Fibroblast of skin of left biceps (primary cell): ENCODE measurements around the gene ZFAND2A.
"Not testable (repeated sequence)": the region's sequence is repeated elsewhere in the genome, so short reads cannot be mapped to it uniquely, and the experiment has no call there.

ENCODE experiments used
- DNase-seq, 2 experiments: peaks; one replicate each; pipeline ENCODE4 v3.0.0-alpha.2; 2013; ENCODE audit warnings: low read depth in 2 of 2

Gene ZFAND2A

DNA sequence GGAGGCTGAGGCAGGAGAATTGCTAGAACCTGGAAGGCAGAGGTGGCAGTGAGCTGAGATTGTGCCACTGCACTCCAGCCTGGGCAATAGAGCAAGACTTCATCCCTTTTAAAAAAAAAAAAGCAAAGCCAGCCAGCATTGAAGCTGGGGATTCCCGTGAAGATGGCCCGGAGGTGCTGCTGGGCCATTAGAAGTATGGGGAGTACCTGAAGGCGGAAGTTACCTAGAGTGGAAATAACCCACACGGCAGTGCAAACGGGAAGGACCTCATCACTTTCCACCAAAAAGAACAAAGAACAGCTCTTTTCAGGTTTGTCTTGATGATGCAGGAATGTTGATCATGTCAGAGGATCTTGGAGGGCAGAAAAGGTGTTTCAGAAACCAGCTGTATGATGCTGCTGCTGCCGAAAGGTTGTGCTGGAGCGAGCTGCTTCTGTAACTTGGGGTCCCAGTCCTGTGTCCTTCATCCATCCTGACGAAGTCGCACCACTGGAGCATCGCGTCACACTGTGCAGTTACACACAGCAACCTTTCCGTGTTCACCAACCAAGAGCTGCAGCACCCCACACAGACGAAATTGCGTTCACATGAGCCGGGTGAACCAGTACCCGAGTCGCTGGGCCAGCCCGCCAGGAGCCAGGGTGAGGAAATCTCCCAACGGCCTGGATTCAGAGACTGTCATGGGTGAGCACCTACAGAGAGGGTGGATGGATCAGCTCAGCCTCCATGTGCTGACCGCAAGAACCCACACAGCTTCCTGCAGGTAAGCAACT is 8.2 kb downstream of the ZFAND2A start:
- no peak for DNase-seq

- no peak for DNase-seq
Observed at GRCh38 chr7:1151156-1151555, 8.8 kb downstream of the ZFAND2A start.

GRCh38 chr7:1150400-1151002 is 9.5 kb downstream of the ZFAND2A start:
- DNase-seq: no peak

DNA sequence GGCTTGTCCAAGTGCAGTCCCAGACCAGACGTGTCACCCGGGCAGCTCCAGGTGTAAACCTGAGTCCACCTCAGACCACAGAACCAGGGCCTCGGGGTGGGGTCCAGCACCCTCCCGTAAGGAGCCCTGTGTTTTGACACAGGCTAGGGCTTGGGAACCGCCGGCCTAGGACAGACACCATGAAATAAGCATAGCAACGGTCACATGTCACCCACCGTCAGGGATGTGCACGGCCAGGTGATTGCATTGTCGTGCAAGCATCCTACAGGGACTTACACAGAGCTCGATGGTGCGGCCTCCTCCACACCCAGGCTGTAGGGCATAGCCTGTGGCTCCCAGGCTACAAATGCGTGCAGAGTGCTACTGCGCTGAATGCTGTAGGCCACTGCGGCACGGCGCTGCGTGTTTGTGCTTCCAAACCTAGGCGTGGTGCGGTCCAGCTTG is 10.6 kb downstream of the ZFAND2A start:
- no peak for DNase-seq

DNA sequence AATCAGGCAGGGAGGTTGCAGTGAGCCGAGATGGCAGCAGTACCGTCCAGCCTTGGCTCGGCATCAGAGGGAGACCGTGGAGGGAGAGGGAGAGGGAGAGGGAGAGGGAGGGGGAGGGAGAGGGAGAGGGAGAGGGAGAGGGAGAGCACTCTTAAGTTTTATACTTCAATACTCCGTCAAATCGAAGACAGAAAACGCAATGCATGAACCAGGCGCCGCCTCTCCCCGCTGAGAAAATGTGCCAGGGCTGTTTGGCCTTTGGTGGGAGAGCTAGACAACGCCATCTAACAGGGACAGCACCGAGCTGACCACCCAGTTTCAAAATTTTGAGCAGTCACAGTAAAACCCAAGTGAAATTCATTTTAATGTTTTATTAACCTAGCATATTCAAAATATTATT is 12.1 kb downstream of the ZFAND2A start:
- DNase-seq: not testable (repeated sequence)

GRCh38 chr7:1144269-1144771 is 15.7 kb downstream of the ZFAND2A start:
- no peak for DNase-seq

- not testable (repeated sequence) for DNase-seq
Observed at GRCh38 chr7:1143031-1143430, 17.0 kb downstream of the ZFAND2A start.

DNA sequence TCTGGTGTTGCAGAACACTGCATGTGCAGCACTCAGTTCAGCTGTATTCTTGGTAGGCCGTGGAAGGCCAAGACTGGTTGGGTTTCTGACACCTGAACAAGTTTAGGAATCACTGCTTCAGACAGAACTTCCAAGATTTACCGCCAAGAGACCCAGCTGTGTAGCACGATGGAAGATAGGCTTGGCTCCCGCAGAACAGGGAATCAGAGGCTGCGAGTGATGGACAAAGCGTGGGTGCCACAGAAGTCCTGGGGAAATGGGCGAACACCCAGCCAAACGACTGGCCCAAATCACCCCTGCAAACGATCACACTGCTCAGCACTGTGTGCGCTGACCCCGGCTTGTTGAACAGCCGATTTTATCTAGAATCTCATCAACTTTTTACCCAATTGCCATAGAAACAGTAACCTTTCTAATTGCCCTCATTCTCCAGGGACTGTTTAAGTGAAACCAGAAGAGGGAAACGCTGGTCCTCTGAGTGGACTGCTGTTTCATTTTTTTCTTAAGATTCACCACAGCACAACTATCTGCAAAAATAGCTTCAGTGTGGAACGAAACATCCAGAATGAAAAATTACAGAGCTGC is 17.9 kb downstream of the ZFAND2A start:
- no peak for DNase-seq

- no peak for DNase-seq
Observed at GRCh38 chr7:1141651-1142050, 18.3 kb downstream of the ZFAND2A start.

DNA sequence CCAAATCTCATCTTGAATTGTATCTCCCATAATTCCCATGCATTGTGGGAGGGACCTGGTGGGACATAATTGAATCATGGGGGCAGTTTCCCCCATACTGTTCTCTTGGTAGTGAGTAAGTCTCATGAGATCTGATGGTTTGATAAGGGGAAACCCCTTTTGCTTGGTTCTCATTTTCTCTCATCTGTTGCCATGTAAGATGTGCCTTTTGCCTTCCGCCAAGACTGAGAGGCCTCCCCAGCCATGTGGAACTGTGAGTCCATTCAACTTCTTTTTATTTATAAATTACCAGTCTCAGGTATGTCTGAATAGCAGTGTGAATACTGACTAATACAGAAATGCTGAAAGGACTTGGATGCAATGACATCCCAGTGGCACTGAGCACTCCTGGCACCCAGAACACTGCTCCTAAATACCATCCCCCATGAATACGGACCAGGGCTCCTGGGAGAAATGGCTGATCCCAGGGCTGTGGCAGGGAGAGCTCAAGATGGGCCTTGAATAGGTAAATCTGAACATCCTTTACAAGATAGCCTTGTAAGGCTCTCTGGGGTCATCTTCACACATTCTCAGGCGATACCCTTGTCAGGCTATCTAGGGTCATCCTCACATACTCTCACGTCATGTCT is 19.4 kb downstream of the ZFAND2A start:
- no peak for DNase-seq

- no peak for DNase-seq
Observed at GRCh38 chr7:1137517-1138167, 22.4 kb downstream of the ZFAND2A start.

- no peak for DNase-seq
Observed at GRCh38 chr7:1136841-1137516, 23.0 kb downstream of the ZFAND2A start.

- no peak for DNase-seq
Observed at GRCh38 chr7:1134951-1135350, 25.0 kb downstream of the ZFAND2A start.

DNA sequence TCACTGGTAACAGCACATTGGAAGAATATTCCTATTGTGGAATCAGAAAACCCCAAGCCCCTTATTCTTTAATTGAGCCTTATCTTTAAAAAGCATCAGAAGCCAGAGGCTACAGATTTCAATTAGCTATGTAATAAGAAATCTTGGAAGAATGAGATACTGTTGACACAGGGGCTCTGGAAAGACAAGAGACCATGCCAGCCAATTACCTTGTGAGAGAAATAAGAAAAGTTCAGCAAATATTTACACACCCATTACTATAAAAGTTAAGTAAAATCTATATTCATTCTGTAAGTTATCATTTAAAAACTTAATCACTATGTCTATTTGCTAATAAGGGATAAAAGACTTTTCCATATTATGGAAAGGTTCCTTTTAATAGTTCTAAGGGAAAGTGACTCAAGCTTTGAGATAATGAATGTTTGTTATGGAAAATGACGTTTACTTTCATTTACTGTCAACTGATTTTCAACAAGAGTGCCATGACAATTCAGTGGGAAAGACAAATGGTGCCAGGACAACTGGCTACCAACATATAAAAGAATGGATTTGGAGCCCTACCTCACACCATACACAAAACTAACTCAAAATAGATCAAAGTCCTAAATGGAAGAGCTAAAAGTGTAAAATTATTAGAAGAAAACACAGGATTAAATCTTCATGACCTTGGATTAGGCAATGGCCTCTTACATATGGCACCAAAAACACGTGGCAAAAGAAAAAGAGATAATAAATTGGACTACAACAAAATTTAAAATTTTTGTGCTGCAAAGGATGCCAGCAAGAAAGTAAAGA is 28.3 kb downstream of the ZFAND2A start:
- DNase-seq: no peak

DNA sequence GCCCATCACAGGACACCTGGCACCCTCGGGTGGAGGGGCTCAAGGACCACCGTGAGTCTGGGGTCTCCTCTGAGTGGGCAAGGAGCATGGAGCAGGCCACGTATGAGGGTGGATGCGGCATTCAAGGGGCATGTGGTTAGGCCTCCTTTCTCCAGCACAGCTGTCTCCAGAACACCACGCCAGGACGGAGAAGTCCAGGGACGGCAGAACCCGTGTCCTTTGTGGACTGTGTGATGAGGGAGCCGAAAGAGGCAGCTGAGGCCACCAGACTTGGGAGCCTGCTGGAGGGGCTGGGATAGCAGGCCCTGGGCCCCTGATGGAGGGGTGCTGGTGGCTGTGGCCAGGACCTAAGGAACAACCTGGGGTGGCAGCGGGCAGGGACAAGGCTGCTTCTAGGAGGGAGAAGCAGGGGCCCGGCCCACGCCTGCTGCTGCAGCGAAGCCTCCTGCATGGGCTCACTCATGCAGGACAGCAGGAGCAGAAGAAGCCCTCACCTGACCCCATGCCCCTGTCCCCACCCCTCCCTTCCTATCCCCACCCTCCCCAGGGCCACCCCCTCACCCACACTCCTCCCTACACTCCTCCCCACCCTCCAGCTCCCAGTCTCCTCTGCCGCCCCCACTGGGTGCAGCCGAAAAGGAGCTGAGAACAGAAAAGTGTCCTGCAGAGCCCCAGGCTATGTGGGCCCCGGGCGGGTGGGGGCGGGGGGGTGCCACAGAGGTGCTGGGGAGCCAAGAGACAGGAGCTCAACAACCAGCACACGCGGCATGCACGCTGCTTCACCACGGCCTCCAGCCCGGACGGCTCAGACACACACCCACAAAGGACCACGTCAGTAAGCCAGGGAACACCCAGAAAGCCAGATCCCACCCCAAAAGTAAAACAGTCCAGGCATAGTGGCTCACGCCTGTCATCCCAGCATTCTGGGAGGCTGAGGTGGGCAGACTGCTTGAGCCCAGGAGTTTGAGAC is 29.7 kb downstream of the ZFAND2A start:
- DNase-seq: no peak

DNA sequence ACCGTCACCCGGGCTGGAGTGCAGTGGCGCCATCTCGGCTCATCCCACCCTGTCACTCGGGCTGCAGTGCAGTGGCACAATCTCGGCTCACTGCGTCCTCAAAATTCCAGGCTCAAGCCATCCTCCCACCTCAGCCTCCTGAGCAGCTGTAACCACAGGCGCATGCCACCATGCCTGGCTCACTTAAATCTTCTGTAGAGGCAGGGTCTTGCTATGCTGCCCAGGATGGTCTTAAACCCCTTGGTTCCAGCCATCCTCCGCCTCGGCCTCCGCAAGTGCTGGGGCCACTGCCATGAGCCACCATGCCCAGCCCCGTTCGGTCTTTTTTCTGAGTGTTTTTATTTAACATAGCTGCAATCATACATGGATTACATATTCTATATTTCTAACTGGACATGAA is 30.6 kb downstream of the ZFAND2A start:
- DNase-seq: no peak

DNA sequence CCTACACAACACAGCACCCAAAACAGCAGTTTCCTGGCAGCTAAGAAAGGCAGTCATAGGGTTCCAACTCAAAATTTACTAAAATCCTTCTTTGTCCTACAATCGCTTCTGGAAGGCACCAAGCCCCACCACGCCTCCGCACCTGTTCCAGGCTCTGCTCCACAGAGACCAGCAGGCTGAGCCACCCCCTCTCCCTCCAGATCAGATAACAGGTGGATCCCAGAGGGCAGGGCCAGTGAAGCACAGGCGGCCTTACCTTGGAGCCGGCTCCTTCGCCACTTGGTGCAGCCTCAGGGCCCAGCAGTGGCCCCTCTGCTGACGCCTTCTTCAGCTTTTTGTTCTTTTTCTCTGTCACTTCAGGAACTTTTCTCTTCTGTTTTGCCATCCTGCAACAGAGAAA is 33.0 kb downstream of the ZFAND2A start:
- DNase-seq: no peak

DNA sequence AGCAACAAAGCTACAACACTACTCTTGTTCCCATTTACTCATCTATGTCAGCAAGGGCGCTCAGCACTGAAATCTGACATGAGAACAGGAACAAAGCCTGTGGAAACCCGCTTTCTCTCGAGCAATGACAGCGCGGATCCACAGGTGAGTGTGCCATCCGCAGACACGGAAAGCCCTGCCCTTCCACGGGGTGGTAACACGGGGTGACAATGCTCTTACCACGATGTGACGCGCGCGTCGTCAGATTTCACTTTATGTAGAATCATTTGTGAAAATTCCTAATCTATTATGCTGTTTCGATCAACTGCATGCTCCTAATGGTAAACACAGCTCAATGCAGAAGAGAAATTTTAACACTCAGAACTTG is 34.4 kb downstream of the ZFAND2A start:
- DNase-seq: no peak

- no peak for DNase-seq
Observed at GRCh38 chr7:1124816-1125602, 35.0 kb downstream of the ZFAND2A start.
